Spleen (tissue), 11 donors: ENCODE data around the gene DAB1. TPM values are rescaled to one million over a fixed set of nuclear protein-coding genes. Genes with fewer than 3 reads are reported as not detected.

Experiments used
- DNase-seq: peaks from one replicate; pipeline ENCODE4 v3.0.0-alpha.2; 2020
- H3K27ac ChIP-seq, 8 donors: fragments of 200-600 bp; sonication (generic) in 7 of 8; 1 replicate in 4 of 8; 2 replicates in 4 of 8; pipeline versions ENCODE4 v1.5.0 to v1.8.0; 2016 to 2021; ENCODE audit warnings: inconsistent platforms in 4 of 8, mild to moderate bottlenecking in 4 of 8, moderate library complexity in 1 of 8
- H3K27me3 ChIP-seq, 7 donors: fragments of 200-600 bp; sonication (generic) in 6 of 7; replicated peaks in 1 of 7; 1 replicate in 4 of 7; 2 replicates in 3 of 7; pipeline versions ENCODE4 v1.5.0 to v1.8.0; 2016 to 2021; ENCODE audit warnings: inconsistent platforms in 3 of 7, mild to moderate bottlenecking in 1 of 7
- H3K36me3 ChIP-seq, 6 donors: fragments of 200-600 bp; sonication (generic) in 5 of 6; 1 replicate in 4 of 6; 2 replicates in 2 of 6; pipeline versions ENCODE4 v1.5.0 to v1.8.0; 2016 to 2021; ENCODE audit warnings: inconsistent platforms in 2 of 6
- H3K4me1 ChIP-seq, 6 donors: fragments of 200-600 bp; sonication (generic) in 5 of 6; 1 replicate in 3 of 6; 2 replicates in 3 of 6; pipeline versions ENCODE4 v1.5.0 to v1.8.0; 2016 to 2021; ENCODE audit warnings: inconsistent platforms in 3 of 6
- H3K4me3 ChIP-seq, 8 donors: fragments of 200-600 bp; sonication (generic) in 7 of 8; 1 replicate in 4 of 8; 2 replicates in 4 of 8; pipeline versions ENCODE4 v1.5.0 to v1.8.0; 2016 to 2021; ENCODE audit warnings: inconsistent platforms in 4 of 8, mild to moderate bottlenecking in 4 of 8, moderate library complexity in 2 of 8
- H3K9me3 ChIP-seq, 8 donors: fragments of 200-600 bp; sonication (generic) in 7 of 8; 1 replicate in 4 of 8; 2 replicates in 4 of 8; pipeline versions ENCODE4 v1.5.0 to v1.8.0; 2016 to 2021; ENCODE audit warnings: inconsistent platforms in 4 of 8
- CTCF ChIP-seq, 11 experiments: fragments of 200-600 bp in 7 of 11; fragments of 450-650 bp in 4 of 11; sonication (generic) in 4 of 11; IDR thresholded peaks in 8 of 11; conservative IDR thresholded peaks in 3 of 11; 1 replicate in 7 of 11; 2 replicates in 4 of 11; pipeline versions ENCODE4 v1.4.0 to v1.8.0; 2016 to 2021; ENCODE audit warnings: antibody characterized with exemption in 11 of 11, inconsistent platforms in 4 of 11, mild to moderate bottlenecking in 1 of 11
- POLR2A ChIP-seq, 3 donors: fragments of 450-650 bp; IDR thresholded peaks; one replicate each; pipeline ENCODE4 v1.5.1; 2017; ENCODE audit warnings: antibody characterized with exemption in 3 of 3, mild to moderate bottlenecking in 1 of 3
- POLR2AphosphoS5 ChIP-seq, 3 donors: sonication (generic); formaldehyde crosslinking; IDR thresholded peaks; one replicate each; pipeline ENCODE4 v1.5.1; 2017; ENCODE audit warnings: antibody characterized with exemption in 3 of 3
- WGBS, 5 donors: extraction: QIAGEN DNeasy Blood & Tissue Kit in 3 of 5; methylation state at CpG; one replicate each; pipeline versions ENCODE4 v1.1.5 to v1.1.7; 2013 to 2018; 5-methylcytosine and 5-hydroxymethylcytosine counted together
- intact Hi-C: fragments of 100-400 bp; cut with DNase I; formaldehyde crosslinking; loops from one replicate; pipeline ENCODE4 v1.15.0; 2023; ENCODE audit warnings: low total_unique reads
- polyA plus RNA-seq, 3 donors: library from polyadenylated mRNA; stranded (reverse); fragments of 200-250 nt; gene quantifications; one replicate each; pipeline ENCODE4 v1.2.1, GENCODE V29; 2013
- total RNA-seq, 7 donors: library from RNA; depleted of rRNA in 3 of 7; stranded (reverse); fragments of >200 nt in 3 of 7; fragmentation: NEBNext Ultra II Directional in 4 of 7; extraction: Animal tissue kit (Norgen Biotek cat#: 25700) in 4 of 7; gene quantifications; one replicate each; pipeline versions ENCODE4 v1.1.0 to v1.2.1, GENCODE V29; 2016 to 2021
- donor health status: healthy with polysubstance abuse.
- donor health status: DM: no; HTN: no; CAD: no; lungs with moderate emphysema.
- donor health status: DM: no; HTN: no; CAD: no.
- donor health status: Bipolar disorder and iron deficiency.
- donor health status: healthy.
- donor health status: DM: no; HTN: no; CAD: no.
- donor health status: DM: yes; HTN: yes; CAD: no.

DAB1 gene
- total and polyA plus RNA-seq, 10 donors = 0.03 to 0.70 (median 0.26) TPM; not detected in 1

GRCh38 chr1:57165546-57165945 is 258.3 kb downstream of the DAB1 start:
- WGBS, 5 donors = 47 to 70% (median 59%) methylated on average over 1 of the region's 1 CpG
- Histone ChIP-seq H3K36me3 (no peaks in the 10 kb centered on the region), H3K27me3 (no peaks in the 10 kb centered on the region), H3K27ac (no peak overlapping the region), H3K4me1 (no peaks in the 10 kb centered on the region), H3K4me3 (no peak overlapping the region), H3K9me3 (no peaks in the 10 kb centered on the region)
- DNase-seq = no peak
- intact Hi-C loops = no loop called here
- no peak for TF ChIP-seq CTCF (IDR thresholded peaks at IDR 0.05 in 8 of 11, conservative IDR thresholded peaks at IDR 0.05 in 3 of 11)
- TF ChIP-seq POLR2A (IDR thresholded peaks at IDR 0.05) = no peak
- TF ChIP-seq POLR2AphosphoS5 (IDR thresholded peaks at IDR 0.05) = no peak

GRCh38 chr1:57164584-57164983 is 259.3 kb downstream of the DAB1 start:
- intact Hi-C loops = no loop called here
- WGBS, 5 donors = 54 to 92% (median 80%) methylated on average over 1 of the region's 1 CpG
- Histone ChIP-seq H3K27me3 (no peaks in the 10 kb centered on the region), H3K4me3 (no peak overlapping the region), H3K36me3 (no peaks in the 10 kb centered on the region), H3K9me3 (no peaks in the 10 kb centered on the region), H3K27ac (no peak overlapping the region), H3K4me1 (no peaks in the 10 kb centered on the region)
- DNase-seq = no peak
- no peak for TF ChIP-seq CTCF (IDR thresholded peaks at IDR 0.05 in 8 of 11, conservative IDR thresholded peaks at IDR 0.05 in 3 of 11)
- TF ChIP-seq POLR2AphosphoS5 (IDR thresholded peaks at IDR 0.05) = no peak
- TF ChIP-seq POLR2A (IDR thresholded peaks at IDR 0.05) = no peak

DNA sequence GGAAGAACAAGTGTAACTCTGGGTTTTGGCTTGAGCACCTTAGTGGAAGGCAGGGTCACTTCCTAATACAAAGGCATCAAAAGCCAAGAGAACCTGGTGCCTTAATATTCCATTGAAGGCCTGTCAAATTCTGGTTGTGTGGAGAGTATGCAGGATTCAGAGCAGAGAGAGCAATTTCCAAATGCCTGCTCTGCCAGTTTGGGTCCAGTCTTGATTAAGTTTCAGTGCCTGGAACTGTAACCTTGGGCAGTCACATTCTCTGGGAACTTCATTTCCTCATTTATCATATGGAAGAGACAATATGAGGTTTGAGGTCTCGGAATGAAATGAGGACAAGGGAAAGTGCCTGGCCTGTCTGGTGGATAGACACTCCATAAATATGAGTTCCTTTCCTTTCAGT is 260.1 kb downstream of the DAB1 start:
- Histone ChIP-seq H3K9me3 (no peaks in the 10 kb centered on the region), H3K4me1 (no peaks in the 10 kb centered on the region), H3K4me3 (no peak overlapping the region), H3K27me3 (no peaks in the 10 kb centered on the region), H3K36me3 (no peaks in the 10 kb centered on the region), H3K27ac (no peak overlapping the region)
- DNase-seq = no peak
- TF ChIP-seq POLR2A (IDR thresholded peaks at IDR 0.05) (no peak), POLR2AphosphoS5 (IDR thresholded peaks at IDR 0.05) (no peak), CTCF (IDR thresholded peaks at IDR 0.05 in 8 of 11, conservative IDR thresholded peaks at IDR 0.05 in 3 of 11) (no peak)
- intact Hi-C loops = no loop called here
- WGBS, 5 donors = 44 to 78% (median 67%) methylated on average over 1 of the region's 1 CpG

- 53 to 79% (median 73%) methylated on average over 5 of the region's 5 CpGs for WGBS, 5 donors
- Histone ChIP-seq H3K4me3 (no peak overlapping the region), H3K36me3 (no peaks in the 10 kb centered on the region), H3K4me1 (no peaks in the 10 kb centered on the region), H3K27me3 (no peaks in the 10 kb centered on the region), H3K27ac (no peak overlapping the region), H3K9me3 (no peaks in the 10 kb centered on the region)
- TF ChIP-seq CTCF (IDR thresholded peaks at IDR 0.05 in 8 of 11, conservative IDR thresholded peaks at IDR 0.05 in 3 of 11) (no peak), POLR2AphosphoS5 (IDR thresholded peaks at IDR 0.05) (no peak), POLR2A (IDR thresholded peaks at IDR 0.05) (no peak)
- intact Hi-C loops = no loop called here
- no peak for DNase-seq
Measured at GRCh38 chr1:57163325-57163724, 260.5 kb downstream of the DAB1 start.
